ENCODE measurements around the gene CTDP1.
"Not testable (repeated sequence)": the region's sequence is repeated elsewhere in the genome, so short reads cannot be mapped to it uniquely, and the experiment has no call there.

The CTDP1 gene

DNA sequence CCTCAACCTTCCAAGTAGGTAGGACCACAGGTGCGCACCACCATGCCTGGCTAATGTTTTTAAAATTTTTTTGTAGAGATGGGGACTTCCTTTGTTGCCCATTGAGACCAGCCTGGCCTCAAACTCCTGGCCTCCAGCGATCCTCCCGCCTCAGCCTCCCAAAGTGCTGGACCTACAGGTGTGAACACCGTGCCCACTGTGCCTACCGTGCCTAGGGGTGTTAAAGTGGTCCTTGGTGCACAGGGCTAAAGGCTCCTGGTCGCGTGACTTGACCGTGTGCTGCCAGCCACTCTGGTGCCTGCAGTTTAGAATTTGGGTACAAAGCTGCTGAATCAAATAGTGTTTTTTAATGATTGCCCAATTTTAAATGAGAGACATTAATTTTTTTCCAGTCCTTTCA, 67.1 kb downstream of the CTDP1 start:
- TF ChIP-seq, protein P1, sequence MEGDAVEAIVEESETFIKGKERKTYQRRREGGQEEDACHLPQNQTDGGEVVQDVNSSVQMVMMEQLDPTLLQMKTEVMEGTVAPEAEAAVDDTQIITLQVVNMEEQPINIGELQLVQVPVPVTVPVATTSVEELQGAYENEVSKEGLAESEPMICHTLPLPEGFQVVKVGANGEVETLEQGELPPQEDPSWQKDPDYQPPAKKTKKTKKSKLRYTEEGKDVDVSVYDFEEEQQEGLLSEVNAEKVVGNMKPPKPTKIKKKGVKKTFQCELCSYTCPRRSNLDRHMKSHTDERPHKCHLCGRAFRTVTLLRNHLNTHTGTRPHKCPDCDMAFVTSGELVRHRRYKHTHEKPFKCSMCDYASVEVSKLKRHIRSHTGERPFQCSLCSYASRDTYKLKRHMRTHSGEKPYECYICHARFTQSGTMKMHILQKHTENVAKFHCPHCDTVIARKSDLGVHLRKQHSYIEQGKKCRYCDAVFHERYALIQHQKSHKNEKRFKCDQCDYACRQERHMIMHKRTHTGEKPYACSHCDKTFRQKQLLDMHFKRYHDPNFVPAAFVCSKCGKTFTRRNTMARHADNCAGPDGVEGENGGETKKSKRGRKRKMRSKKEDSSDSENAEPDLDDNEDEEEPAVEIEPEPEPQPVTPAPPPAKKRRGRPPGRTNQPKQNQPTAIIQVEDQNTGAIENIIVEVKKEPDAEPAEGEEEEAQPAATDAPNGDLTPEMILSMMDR (IDR thresholded peaks at IDR 0.05; ENCODE audit: control insufficient read depth, insufficient read depth, low read depth, low read length, missing control alignments): no peak
- no peak overlapping the region for H3K4me3 ChIP-seq (ENCODE audit: control insufficient read depth, low read depth, low read length)
- no peak for DNase-seq (ENCODE audit: low read depth)

DNA sequence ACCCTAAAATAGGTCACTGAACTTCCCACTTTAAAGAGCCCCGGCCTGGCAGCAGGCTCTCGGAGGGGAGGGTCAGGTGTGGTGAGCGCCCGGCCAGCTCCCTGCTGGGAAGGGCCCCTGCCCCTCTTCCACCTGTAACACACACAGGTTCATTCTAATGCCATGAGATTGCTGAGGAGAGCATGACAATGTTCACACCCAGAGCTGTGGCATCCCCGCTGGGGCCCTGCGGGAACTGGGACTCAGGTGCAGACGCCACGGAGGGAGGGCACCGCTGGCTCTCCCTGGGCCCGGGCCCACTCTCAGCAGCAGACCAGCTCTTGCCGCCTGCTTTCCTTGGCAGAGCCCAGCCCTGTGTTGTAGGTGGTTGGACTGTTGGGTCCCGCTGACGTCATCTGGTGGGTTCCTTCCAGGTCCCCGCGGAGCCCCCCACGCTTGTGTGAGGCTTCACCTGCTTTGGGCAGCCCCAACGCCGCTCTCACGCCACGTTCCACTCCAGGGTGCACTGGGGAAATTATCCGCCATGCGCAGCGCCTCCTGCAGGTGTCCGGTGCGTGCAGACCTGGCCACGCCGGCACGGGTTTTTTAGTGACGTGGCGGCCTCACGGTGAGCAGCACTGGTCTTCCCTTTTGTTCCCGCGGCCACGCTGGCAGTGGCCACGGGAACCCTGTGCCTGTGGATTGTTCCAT, 67.7 kb downstream of the CTDP1 start:
- no peak for DNase-seq (ENCODE audit: low read depth)
- H3K4me3 ChIP-seq (ENCODE audit: control insufficient read depth, low read depth, low read length): no peak overlapping the region
- TF ChIP-seq, protein P1 (IDR thresholded peaks at IDR 0.05; ENCODE audit: control insufficient read depth, insufficient read depth, low read depth, low read length, missing control alignments): peak; percentile 8

DNA sequence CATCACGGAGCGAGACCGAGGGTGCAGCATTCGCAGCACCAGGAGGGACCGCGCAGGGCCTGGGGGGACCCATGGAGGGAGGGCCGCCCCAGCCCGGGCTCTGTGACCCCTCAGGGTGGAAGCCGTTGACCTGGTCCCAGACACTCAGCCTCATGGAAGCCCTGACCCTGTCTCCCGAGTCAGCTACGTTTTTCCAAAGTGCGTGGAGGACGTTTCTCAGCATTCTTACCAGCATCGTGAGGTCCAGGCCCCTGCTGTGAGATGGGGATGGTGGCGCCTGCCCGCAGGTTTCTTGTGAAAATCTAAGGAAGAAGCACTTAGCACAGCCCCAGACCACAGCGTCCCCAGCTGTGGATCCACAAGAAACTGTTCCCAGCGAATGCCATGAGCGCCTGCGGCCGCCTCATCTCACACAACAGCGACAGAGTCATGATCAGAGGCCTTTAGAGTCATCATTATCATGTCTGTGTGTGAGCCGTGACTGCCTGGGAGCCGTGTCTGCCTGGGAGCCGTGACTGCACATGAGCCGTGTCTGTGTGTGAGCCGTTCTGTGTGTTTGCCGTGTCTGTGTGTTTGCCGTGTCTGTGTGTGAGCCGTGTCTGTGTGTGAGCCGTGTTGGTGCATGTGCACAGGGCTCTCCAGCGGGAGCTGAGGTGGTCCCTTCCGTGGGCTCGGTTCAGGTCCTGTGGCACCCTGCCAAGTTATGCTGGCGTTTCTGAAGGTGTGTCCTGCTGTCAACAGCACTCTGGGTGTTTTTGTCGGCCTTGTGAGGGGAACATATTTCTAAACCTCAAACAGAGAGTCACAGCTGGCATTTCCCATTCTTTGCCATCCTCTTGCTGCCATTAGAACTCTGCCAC, 68.9 kb downstream of the CTDP1 start:
- no peak overlapping the region for H3K4me3 ChIP-seq (ENCODE audit: control insufficient read depth, low read depth, low read length)
- no peak for DNase-seq (ENCODE audit: low read depth)
- TF ChIP-seq, protein P1 (IDR thresholded peaks at IDR 0.05; ENCODE audit: control insufficient read depth, insufficient read depth, low read depth, low read length, missing control alignments): no peak

DNA sequence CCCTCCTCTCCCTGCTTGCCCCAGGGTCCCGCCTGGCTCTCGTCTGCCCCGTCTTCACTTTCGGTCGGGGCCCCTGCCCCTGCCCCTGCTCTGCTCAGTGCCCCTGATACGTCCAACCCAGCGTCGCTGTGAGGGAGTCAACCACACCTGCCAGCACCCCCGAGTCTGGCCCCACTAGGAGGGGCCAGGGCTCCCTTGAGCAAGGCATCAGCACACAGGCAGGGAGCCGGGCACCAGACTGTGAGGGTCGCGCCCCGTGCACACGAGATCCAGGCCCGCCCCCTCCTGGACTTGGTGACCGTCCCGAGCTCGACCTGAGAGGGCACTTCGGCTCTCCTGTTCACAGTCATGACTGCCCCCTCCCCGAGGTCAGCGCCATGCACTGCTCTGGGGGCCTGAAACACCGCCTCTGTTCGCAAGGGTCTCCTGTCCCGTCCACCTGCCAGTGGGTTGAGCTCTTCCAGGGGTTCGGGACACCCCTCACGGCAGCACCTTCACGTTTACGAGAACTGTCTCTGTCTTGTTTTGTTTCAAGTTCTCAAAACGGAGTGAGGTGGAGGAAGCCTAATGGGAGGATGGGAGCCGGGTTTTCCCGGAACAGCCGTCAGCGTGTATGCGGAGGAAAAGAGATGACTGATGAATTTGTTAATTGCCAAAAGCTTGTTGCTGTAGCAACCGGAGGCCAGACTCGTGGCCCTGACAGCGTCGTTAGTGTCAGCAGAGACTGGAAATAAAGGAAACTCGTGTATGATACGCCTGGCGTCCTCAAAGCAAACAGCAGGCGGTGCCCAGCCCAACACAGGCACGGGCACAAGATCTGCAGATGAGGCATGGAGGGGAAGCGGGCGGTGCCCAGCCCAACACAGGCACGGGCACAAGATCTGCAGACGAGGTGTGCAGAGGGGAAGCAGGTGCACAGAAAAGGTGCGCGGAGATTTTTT, 69.9 kb downstream of the CTDP1 start:
- DNase-seq (ENCODE audit: low read depth): no peak
- no peak overlapping the region for H3K4me3 ChIP-seq (ENCODE audit: control insufficient read depth, low read depth, low read length)
- TF ChIP-seq, protein P1 (IDR thresholded peaks at IDR 0.05; ENCODE audit: control insufficient read depth, insufficient read depth, low read depth, low read length, missing control alignments): no peak

DNA sequence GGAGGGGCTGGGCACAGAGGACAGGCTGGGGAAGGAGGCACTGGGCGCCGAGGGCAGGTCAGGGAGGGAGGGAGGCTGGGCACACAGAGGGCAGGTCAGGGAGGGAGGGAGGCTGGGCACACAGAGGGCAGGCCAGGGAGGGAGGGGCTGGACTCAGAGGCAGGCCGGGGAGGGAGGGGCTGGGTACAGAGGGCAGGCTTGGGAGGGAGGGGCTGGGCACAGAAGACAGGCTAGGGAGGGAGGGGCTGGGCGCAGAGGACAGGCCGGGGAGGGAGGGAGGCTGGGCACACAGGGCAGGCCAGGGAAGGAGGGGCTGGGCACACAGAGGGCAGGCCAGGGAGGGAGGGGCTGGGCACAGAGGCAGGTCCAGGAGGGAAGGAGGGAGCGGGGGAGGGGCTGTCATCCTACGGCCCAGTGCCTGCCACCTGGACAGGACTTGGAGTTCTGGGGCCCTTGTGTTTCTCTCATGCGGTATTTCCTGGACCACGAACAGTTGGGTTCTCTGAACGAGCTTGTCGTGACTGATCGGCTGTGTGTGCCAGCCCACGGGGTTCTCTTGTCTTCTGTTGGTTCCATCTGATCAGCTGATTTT, 71.5 kb downstream of the CTDP1 start:
- TF ChIP-seq, protein P1 (IDR thresholded peaks at IDR 0.05; ENCODE audit: control insufficient read depth, insufficient read depth, low read depth, low read length, missing control alignments): no peak
- no peak overlapping the region for H3K4me3 ChIP-seq (ENCODE audit: control insufficient read depth, low read depth, low read length)
- no peak for DNase-seq (ENCODE audit: low read depth)

DNA sequence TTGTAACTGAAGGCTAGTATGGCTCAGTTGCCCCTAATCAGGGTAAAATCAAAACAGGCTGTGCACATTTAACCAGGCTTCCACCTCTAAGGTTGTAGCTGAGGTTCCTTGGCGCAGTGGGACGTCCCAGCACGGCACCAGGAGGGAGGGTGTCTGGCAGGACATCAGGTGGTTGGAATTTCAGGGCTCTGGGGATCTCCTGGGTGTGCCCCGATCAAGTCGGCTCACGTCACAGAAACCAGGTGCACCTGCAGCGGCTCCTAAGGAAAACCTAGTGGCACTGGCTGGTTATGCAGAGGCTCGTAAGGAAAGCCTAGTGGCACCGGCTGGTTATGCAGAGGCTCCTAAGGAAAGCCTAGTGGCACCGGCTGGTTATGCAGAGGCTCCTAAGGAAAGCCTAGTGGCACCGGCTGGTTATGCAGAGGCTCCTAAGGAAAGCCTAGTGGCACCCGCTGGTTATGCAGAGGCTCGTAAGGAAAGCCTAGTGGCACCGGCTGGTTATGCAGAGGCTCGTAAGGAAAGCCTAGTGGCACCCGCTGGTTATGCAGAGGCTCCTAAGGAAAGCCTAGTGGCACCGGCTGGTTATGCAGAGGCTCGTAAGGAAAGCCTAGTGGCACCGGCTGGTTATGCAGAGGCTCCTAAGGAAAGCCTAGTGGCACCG, 72.4 kb downstream of the CTDP1 start:
- not testable (repeated sequence) for DNase-seq (ENCODE audit: low read depth); H3K4me3 ChIP-seq (ENCODE audit: control insufficient read depth, low read depth, low read length)

DNA sequence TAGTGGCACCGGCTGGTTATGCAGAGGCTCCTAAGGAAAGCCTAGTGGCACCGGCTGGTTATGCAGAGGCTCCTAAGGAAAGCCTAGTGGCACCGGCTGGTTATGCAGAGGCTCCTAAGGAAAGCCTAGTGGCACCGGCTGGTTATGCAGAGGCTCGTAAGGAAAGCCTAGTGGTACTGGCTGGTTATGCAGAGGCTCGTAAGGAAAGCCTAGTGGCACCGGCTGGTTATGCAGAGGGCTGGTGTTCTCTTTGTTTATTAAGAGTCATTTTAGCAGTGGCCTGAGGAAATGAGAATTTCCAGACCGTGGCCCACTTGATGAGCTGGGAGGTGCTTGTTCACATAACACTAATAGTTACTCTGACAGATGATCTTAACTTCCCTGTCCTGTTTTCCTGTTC, 73.3 kb downstream of the CTDP1 start:
- H3K4me3 ChIP-seq (ENCODE audit: control insufficient read depth, low read depth, low read length); DNase-seq (ENCODE audit: low read depth): not testable (repeated sequence)

Data from AG09309 (cell line).